Stimulated activated CD4-positive, alpha-beta T cell treated with anti-CD3 and anti-CD28 coated beads, Interleukin-4, amount 100 ng/mL, for 24 hours (primary cell): Measurements from ENCODE around the gene SPHK1.

Experiments
- DNase-seq: peaks from one replicate; pipeline ENCODE4 v3.0.0-alpha.2; 2020

SPHK1 gene

DNA sequence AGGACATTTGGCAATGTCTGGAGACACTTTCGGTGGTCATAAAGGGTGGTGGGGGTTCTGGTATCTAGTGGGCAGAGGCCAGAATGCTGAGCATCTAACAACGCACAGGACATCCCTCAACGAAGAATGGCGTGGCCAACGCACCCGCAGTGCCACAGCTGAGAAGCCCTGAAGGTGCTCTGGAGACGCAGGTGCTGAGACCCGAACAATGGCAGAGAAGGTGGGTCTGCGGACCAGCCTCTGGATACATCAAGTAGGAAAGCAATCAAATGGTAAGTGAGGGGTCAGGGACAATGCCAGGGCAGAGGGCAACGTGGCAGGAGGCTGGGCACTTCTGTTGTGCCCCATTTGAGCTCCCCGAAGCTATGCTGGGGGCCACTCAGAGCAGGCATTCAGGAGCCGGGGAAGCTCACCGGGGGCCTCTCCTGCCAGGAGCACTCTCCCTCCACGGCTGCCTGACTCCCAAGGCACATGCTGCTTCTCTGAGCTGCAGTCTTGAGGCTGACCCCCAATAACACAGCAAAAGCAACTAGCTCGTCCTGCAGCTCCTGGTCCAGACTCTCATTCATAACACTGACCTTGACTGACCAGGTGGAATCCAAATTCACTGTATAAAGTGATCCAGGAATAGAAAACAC lies 26.0 kb downstream of the SPHK1 start:
- DNase-seq, result no peak

DNA sequence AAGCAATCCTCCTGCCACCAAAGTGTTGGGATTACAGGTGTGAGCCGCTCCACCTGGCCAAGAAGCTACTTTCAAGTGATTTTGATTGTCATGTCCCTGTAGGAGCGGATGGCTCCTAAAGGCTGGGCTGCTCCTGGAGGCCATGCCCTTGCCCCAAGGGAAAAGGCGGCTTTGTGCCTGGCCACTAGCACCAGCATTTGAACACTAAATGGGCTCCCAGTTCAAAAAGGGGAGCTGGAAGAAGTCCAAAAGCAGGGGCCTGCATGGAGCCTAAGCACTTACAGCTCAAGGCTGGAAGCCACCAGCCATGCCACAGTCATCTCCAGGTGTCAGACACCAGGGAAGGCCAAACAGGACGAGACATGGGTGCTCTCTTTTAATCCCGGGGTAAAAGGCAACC lies 26.8 kb downstream of the SPHK1 start:
- DNase-seq, result no peak

DNA sequence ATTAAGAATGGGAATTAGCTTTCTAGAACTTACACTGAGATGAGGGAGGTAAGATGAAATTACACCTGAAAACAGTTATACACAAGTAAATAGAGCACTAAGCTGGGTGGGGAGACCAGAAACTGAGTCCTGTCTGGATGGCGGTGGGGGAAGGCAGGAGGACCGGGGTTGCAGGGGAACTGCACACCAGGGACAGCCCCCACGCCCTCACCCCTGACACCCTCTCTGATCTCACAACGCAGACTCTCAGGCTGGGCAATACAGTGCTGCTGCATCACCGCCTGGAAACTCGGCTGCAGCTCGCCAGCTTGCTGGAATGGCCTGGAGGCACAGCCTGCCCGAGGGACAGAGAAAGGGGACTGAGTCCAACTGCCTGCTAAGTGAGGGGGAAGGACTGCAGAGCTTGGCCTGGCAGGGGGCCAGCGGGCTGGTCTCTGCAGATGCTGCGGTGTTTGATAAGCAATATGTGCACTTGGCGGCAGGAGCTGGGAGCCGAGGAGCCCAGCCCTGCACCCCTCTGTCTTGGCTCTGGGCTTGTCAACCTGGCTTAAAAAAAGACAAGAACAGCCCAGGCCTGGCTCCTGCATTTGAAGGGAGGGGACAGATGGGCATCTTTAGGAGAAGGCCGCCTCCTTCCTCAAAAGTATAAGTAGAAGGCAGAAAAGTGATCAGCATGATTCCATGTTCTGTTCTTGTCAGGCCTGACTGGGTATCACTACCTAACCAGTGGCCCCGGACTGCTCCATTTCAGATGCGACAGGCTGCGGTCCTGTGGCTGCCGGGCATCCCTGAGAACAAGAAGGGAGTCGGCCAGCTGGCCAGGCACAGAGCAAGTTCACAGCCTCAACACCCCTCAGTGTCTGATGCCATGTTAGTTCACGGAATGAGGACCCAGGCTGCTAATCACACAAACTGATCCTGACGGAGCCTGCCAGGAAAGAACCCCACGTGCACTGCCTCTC lies 30.2 kb downstream of the SPHK1 start:
- no peak for DNase-seq

DNA sequence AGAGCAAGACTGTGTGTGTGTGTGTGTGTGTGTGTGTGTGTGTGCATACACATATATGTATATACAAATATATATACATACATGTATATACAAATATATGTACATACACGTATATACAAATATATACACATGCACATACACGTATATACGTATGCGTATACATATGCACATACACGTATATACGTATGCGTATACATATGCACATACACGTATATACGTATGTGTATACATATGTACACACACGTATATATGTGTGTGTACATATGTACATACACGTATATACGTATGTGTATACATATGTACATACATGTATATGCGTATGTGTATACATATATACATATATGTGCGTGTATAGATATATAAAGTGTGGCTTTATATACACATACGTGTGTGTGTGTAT lies 31.4 kb downstream of the SPHK1 start:
- DNase-seq, result no peak

DNA sequence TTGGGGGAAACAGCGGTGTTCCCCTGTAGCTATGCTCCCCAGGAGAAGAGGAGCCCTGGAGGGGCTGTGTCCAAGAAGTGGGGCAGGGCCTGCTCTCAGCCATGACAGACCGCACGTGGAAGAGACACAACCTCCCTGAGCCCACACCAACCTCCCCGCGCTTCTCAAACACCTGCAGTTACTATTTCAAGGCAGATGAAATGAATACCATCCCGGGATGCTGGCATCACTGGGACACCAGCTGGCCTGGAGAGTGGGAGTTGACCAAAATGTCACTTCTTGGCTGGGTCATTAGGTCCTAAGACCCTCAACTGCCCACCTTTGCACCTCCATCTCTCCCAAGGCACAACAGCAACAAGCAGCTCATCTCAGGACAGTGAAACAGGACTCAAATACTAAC lies 32.0 kb downstream of the SPHK1 start:
- no peak for DNase-seq

DNA sequence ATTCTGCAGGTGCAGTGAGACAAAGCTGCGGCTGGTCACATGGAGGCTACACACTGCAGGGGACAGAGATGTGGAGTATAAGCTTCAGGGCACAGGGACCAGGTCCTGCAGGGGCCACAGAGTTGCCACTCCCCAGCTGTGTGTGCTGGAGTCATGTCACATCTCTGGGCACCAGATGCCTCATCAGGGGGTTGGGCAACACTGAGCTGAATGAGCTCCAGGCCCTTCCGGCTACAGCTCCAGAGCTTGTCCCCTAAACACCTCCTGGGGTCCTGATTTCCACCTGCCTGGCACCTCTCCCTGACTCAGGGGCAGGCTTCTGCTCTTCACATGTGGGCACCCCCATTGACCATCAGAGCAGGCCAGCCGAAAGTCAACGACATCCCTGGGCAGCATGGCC lies 32.5 kb downstream of the SPHK1 start:
- no peak for DNase-seq

DNA sequence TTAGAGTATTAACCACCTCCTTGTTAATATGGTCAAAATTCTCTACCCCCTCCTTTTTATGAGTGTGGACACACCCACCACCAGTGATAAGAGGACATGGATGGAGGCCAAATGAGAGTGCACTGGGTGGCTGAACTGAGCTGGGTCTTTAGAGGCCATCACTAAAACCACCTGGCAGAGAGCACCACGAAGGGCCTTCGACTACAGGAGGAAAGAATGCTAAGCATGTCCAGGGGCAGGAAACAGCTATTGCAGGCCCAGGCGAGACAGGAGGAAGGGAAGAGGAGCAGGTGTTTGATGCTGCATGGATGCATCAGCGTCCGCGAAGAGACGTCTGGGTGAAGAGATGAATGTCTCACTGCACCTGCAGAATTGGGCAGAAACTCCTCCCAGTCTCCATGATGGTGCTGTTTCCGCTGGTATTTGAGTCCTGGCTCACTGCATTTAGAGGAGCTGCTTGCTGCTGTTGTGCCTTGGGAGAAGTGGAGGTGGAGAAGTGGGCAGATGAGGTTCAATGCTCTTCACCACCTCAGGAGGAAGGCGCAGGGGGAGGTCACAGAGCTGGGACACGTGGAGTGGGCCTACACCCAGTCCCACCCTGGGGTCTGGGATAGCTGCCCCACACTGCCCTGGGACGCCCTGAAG lies 33.2 kb downstream of the SPHK1 start:
- DNase-seq, result no peak

DNA sequence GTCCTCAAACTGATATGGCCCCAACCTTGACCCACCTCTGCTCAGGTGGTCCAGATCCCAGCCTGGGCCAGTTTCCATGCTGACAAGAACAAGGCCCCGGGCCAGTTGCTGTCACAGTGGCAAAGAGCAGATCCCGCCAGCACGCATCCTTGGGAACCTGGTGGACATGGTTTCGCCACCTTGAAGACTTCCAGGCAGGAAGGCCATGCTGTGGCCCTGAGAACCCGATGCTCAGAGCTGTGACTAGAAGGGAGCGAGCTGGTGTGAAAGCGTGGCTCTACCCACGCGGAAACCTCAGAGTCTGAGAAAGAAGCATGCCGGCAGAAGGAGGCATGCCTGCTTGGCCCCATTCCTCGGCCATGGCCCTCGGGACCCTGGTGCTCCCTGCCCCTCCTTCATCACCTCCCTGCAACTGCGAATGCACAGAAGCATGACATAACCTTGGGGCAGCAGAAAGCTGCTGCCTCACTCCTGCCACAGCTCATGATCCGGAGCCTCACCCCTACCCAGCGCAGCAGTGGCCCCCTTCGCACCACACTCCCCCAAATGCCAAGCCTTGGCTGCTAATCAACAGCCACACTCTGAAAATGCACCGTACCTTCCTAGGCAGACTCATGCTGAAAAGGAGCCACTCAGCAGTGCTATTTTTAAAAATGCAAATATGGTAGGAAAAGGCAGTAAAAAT lies 35.3 kb downstream of the SPHK1 start:
- DNase-seq, result no peak

DNA sequence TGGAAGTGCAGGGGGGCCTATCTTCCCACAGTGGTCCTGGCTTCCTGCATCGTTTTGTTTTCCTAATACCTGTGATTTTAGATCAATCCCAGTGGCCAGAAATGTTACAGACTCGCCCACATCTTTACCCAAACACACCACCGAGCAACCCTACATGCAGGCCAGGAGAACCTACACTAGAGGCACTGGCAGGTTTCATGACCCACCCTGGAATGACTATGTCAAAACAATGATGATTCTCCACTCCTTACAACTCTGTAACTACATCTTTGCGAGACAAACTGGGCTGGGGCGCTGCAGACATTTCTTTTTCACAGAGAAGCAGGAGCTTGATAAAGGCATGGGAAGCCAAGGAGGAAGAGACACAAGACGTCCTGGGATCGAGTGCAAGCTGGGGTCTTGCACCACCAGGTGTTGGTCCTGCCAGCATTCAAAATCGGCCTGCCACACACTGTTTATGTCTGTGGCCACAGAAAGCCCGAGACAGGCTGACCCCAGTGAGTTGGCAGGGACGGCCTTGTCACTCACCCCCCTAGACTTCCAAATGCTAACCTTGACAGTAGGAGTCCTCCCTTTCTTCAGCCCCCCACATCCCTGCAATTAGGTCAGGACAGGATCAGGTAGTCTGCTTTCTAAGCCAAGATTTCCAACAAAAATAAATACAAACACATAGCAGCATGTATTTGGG lies 36.1 kb downstream of the SPHK1 start:
- no peak for DNase-seq

DNA sequence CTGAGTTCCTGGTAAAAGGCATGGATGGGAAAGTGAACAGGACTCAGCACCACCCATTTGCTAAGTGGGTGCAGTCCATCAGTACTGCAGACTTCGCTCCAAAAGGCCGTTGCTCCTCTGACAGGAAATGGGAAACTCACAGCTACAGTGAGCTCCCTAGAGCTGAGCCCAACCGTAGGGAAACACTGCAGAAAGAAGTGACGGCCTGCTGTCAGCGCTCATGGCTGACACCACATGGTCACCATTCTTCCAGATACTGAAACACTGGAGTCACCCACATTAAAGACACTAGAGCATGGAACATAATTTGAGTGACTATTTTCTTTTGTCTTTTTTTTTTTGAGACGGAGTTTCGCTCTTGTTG lies 36.6 kb downstream of the SPHK1 start:
- no peak for DNase-seq

DNA sequence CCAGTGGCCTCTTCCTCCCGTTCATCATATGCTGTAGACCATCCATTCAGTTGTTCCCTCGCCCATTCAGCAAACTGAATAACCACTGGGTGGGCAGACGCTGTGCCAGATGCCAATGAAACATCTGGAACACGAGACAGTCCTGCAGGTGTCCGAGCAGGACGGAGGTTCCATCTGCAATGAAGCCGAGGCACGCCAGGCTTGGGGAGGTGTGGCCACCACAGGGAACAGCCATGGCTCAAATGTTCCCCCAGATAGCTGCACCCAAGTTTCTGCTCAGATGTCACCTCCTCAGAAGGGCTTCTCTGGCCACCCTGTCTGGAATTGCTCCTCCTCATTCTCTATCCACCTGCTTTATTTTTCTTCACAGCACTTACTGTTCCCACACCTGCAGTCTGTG lies 38.0 kb downstream of the SPHK1 start:
- no peak for DNase-seq

DNA sequence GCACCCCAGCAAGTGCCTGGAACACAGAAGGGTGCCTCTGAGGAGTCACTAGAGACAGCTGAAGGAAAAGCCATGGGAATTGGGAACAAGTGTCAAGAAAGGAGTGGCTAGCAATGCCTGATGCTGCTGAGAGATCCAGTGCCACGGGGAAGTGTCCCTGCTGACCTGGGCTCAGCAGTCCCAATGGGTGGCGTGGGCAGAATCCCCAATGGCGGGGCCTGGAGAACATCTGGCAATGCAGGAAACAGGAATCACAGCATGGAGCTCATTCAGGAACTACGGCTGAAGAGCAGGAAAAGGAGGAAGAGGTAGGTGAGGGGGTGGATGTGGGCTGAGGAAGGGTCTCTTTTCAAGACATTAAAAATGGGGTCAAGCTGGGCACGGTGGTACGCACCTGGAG lies 38.5 kb downstream of the SPHK1 start:
- DNase-seq, result no peak

DNA sequence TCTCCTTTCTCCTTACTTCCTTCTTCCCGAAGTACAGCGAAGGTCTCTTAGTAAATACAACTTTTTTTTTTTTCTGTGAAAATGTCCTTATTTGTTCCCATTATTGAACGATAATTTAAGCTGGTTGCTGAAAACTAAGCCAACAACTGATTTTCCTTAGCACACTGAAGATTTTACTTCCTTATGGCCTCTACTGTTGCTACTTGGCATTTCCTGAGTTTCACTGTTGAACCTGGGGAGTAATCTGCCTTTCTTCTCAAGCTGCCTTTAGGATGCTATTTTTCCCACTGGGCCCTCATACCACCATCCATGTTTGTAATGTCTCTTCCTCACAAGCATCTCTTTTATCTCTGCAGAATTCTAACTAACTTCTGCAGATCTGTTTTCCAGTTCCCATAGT lies 42.4 kb downstream of the SPHK1 start:
- no peak for DNase-seq

DNA sequence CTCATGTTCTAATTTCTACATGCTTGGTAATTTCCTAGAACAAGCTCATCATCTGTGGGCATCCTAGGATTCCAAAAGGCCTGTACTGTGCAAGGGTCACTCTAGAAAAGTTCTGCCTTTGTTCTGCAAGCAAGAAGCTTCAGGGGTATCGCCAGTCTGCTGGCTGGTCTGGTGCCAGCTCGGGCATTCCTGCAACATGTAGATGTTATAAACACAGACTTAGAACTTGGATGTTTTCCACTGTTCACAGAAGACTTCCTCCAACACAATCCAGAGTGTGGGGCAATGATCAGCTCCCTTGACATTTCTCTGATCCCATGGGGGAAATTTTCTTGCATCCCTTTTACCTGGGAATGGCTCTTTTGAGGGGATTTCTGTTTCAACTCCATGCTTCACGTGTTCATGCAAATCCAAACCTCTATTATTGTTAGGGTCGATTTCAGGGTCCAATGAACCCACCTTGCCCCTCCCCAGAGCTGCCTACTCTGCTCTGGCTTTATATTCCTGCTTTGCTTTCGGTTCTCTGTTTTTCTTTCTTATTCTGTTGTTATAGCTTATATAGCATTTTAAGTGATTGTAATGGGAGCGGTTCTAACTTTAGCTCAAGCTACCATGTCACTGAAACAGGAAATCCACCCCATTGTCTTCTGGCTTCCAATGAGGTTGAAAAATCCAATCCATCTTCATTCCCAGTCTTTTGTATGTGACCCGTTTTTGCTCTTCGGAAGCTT lies 43.3 kb downstream of the SPHK1 start:
- no peak for DNase-seq

DNA sequence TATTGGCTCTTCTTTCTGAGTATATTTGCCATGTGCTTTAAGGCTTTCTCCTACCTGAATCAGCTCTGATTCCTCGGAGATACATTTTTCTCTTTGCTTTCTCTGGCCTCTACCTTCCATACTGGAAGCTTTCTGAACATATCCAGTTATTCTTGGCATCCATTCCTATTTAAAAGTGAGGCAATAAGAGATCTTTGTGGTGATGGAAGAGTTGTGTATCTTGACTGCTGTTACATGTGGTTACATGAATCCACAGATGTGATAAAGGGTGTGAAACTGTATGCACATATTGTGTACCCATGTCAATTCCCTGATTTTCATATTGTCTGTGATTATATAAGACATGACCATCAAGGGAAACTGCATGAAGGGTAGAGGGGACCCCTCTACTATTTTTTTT lies 44.1 kb downstream of the SPHK1 start:
- DNase-seq, result no peak

DNA sequence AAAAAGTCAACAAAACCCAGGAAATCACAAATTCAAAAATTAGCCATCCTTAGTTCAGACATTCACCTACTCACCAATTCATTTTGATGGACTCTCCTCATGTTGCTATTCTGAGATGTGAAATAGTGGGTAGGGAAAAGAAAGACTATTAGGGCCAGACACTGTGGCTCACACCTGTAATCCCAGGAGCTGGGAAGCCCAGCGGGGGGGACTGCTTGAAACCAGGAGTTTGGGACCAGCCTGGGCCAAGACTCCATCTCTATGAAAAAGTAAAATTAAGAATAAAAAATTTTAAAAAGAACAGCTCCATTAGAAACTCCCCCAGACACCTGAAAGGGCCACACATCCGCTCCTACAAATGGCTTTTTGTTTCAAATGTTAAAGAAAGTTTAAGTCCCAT lies 47.1 kb downstream of the SPHK1 start:
- no peak for DNase-seq

DNA sequence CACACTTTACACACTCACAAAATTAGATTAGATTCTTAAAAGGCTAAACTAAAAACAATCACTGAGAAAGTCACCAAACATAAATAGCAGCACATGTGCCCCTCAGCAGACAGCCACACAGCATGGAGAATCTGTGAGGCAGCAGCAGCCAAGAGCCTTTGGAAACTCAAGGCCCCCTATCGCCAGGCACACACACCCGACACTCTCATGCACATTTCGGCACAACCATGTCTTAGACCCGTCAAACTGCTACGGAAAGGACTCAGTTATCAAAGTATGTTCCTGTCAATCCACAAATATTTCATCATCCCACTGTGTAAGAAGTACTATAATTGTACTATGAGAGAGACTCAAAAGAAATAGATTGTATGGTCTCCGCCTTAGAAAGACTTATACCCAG lies 47.6 kb downstream of the SPHK1 start:
- DNase-seq, result no peak

DNA sequence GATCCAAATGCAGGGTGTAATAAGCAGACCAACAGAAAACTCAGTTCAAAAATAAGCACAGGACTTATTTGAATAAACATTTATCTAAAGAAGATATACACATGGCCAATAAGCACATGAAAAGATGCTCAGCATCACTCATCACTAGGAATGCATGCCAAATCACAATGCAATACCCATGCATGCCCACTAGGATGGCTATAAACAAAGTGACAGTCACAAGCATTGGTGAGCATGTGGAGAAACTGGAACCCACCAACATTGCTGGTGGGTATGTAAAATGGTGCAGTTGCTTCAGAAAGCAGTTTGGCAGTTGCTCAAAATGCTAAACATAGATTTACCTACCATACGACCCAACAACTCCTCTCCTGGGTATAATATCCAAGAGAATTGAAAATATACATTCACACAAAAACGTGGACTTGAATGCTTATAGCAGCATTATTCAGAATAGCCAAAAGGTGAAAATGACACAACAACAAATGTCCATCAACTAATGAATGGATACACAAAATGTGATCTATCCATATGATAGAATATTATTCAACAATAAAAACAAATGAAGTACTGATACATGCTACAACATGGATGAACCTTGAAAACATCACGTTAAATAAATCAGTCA lies 48.4 kb downstream of the SPHK1 start:
- DNase-seq, result no peak

DNA sequence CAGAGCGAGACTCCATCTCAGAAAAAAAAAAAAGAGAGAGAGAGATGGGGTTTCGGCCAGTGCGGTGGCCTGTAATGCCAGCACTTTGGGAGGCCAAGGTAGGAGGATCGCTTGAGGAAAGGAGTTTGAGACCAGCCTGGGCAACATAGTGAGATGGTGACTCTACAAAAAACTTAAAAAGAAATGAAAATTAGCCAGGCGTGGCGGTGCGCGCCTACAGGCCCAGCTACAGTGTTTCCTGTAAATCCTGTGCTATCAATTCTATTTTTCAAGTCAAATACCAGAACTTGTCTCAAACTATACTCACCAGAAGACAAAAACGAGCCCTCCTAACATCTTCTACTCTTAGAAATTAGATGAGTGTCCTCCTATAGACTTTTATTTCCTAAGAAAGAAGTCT lies 49.3 kb downstream of the SPHK1 start:
- DNase-seq, result no peak

DNA sequence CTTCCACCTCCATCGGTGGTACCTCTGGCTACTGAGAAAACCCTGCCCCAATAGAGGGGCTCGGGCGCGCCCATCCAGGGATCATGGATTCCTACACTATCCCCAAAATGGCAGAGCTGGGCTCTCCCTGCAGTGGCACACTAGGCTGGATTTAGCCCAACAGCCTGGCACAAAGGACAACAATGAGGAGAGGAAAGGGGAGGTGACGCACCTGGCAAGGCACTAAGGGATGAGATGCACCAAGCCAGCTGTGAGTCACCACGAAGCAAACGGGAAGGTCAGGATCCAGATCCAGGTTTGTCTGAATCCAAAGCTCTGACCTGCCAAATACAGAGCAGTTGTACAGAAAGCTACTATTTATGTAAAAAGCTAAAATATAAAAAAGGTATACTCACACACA lies 50.5 kb downstream of the SPHK1 start:
- no peak for DNase-seq

DNA sequence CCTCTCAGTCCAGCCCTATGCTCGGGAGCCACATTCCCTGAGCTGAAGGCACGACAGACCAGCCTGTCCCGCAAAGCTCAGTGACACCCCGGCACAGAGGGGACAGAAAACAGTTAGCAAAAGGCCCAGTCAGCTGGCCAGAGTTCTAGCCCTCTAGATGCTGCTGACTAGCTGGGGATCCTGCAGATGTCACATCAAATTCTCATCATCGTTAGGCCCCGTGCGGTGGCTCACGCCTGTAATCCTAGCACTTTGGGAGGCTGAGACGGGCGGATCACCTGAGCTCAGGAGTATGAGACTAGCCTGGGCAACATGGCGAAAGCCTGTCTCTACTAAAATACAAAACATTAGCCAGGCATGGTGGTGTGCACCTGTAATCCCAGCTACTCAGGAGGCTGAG lies 51.3 kb downstream of the SPHK1 start:
- no peak for DNase-seq
